Stomach smooth muscle (tissue), 2 donors: ENCODE results near the gene ARRB2.

ENCODE experiments used
- H3K27ac ChIP-seq: one replicate; pipeline ENCODE4 v1.7.0; 2013; ENCODE audit warnings: mild to moderate bottlenecking, low read length, inconsistent platforms
- H3K27me3 ChIP-seq, 2 donors: one replicate each; pipeline ENCODE4 v1.7.0; 2013; ENCODE audit warnings: low read length in 2 of 2; ENCODE audit not compliant: insufficient read depth in 2 of 2, control insufficient read depth in 1 of 2
- H3K36me3 ChIP-seq, 2 donors: one replicate each; pipeline ENCODE4 v1.7.0; 2013; ENCODE audit warnings: low read length in 2 of 2; ENCODE audit not compliant: control insufficient read depth in 2 of 2, insufficient read depth in 2 of 2
- H3K4me1 ChIP-seq: one replicate; pipeline ENCODE4 v1.7.0; 2013; ENCODE audit warnings: low read length; ENCODE audit not compliant: control insufficient read depth, insufficient read depth
- H3K4me3 ChIP-seq, 2 donors: one replicate each; pipeline ENCODE4 v1.7.0; 2013; ENCODE audit warnings: low read length in 2 of 2
- H3K9ac ChIP-seq, 2 donors: one replicate each; pipeline ENCODE4 v1.7.0; 2013; ENCODE audit warnings: low read length in 2 of 2, mild to moderate bottlenecking in 1 of 2
- H3K9me3 ChIP-seq, 2 donors: one replicate each; pipeline ENCODE4 v1.7.0; 2013; ENCODE audit warnings: low read length in 2 of 2; ENCODE audit not compliant: control insufficient read depth in 2 of 2
- donor health status: healthy.
- donor health status: Pancreatic carcinoma.

The ARRB2 gene

DNA sequence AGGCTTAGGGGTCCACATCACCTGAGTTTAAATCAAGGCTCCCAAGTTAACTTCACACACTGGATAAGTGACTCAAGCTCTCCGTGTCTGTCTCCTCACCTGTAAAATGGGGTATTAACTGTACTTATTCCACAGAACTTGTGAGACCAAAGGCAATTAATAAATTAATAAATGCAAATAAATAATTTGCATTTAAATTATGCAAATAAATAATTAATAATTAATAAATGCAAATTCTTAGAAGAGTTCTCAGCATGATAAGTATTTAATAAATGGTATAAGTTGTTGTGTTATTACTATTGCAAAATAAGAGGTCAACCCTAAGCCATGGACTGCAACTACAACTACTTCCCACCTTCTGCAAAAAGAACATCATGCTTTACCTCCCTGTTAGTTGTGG is 43.0 kb downstream of the ARRB2 start:
- H3K9ac ChIP-seq, result no peak overlapping the region

DNA sequence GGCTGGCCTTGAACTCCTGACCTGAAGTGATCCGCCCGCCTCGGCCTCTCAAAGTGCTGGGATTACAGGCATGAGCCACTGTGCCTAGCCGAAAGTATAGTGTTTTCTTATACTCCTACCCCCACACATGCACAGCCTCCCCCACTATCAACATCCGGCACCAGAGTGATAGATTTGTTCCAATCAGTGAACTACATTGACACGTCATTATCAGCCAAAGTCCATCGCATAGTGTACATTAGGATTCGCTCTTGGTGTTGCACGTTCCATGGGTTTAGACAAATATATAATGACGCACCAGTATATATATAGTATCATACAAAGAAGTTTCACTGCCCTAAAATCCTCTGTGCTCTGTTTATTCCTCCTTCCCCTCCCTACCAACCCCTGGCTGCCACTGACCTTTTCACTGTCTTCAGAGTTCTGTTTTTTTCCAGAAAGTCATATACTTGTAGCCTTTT is 49.4 kb downstream of the ARRB2 start:
- Histone ChIP-seq H3K9me3 (no peaks in the 10 kb centered on the region), H3K4me3 (no peak overlapping the region), H3K27ac (no peak overlapping the region), H3K36me3 (no peaks in the 10 kb centered on the region), H3K27me3 (peaks cover 5 to 10% of the 10 kb centered on the region in 2 donors), H3K4me1 (no peaks in the 10 kb centered on the region), H3K9ac (no peak overlapping the region)

More for the DNA sequence above, 43.0 kb downstream of the ARRB2 start:
- H3K4me3 ChIP-seq, result no peak overlapping the region
- H3K9me3 ChIP-seq, result no peaks in the 10 kb centered on the region
- no peaks in the 10 kb centered on the region for H3K4me1 ChIP-seq
- H3K27ac ChIP-seq, result no peak overlapping the region
- peaks cover 16 to 19% of the 10 kb centered on the region in 2 donors for H3K27me3 ChIP-seq
- no peaks in the 10 kb centered on the region for H3K36me3 ChIP-seq

DNA sequence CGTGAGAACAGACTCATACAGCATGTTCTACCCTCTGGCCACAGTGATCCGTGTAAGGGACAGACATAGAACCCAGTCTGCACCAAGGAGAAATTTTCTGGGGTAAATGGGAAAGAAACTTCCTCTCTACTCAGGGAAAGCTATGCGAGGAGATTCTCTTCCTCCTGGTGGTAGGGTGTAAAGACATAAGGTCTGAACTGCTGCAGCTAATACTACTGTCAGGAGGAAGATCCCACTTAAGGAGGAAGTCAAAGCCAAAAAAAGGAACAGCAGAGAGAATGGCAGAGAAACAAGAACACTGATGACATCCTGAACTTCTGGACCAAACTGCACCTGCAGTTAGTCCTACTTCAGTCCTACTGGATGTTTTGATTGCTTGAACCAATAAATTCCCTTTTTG is 54.2 kb downstream of the ARRB2 start:
- Histone ChIP-seq H3K27me3 (peaks cover 0 to 5% of the 10 kb centered on the region in 2 donors), H3K9me3 (no peaks in the 10 kb centered on the region), H3K36me3 (no peaks in the 10 kb centered on the region), H3K9ac (no peak overlapping the region), H3K27ac (no peak overlapping the region), H3K4me3 (no peak overlapping the region), H3K4me1 (no peaks in the 10 kb centered on the region)

DNA sequence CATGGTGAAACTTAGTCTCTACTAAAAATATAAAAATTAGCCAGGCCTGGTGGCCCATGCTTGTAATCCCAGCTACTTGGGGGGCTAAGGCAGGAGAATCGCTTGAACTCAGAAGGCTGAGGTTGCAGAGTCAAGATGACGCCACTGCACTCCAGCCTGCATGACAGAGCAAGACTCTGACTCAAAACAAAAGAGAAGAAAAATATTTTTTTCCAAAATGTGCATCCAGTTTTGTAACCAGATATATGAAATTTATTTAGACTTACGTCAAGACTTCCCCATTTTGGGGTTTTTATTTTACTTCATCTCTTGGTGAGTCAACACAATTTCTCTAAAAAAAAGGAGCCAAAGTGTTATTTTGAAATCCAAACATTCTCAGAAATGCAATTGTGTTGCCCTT is 55.8 kb downstream of the ARRB2 start:
- H3K27ac ChIP-seq, result no peak overlapping the region
- H3K27me3 ChIP-seq, result no peaks in the 10 kb centered on the region
- H3K9ac ChIP-seq, result no peak overlapping the region
- no peaks in the 10 kb centered on the region for H3K36me3 ChIP-seq
- no peaks in the 10 kb centered on the region for H3K4me1 ChIP-seq
- no peaks in the 10 kb centered on the region for H3K9me3 ChIP-seq
- no peak overlapping the region for H3K4me3 ChIP-seq

DNA sequence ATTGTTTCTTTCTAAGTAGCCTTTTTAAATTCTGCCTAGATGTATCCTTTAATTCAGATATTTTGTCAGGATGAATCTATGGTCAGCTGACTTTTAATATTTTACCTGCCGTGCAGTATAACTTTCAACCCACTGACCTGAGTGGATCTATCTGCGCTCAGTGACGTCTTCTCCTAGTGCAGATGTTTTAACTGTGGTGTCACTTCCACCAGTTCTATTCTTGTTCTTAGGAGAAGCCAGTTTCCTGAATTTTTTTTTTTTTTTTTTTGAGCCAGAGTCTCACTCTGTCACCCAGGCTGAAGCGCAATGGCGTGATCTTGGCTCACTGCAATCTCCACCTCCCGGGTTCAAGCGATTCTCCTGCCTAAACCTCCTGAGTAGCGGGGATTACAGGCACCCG is 56.3 kb downstream of the ARRB2 start:
- no peak overlapping the region for H3K4me3 ChIP-seq
- no peaks in the 10 kb centered on the region for H3K36me3 ChIP-seq
- no peaks in the 10 kb centered on the region for H3K27me3 ChIP-seq
- H3K9me3 ChIP-seq, result no peaks in the 10 kb centered on the region
- H3K27ac ChIP-seq, result no peak overlapping the region
- no peaks in the 10 kb centered on the region for H3K4me1 ChIP-seq
- H3K9ac ChIP-seq, result no peak overlapping the region

DNA sequence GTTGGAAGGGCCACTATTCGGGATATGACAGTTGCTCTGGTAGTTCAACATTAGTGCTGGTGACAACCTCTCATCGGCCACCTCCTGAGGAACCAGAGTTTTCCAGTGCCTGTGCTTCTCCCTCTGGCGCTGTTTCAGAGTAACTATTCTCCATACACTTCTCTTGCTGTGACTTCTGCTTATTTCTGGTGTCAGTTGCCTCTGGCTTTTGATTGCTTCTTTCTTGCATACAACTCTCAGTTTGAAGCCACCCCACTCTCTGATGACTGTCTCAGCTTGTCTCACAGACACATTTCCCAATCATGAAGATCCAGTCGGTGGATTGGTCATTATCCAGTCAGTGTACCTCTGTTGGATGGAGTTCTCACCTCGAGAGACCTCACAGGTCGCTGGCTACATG is 57.9 kb downstream of the ARRB2 start:
- H3K4me3 ChIP-seq, result no peak overlapping the region
- no peaks in the 10 kb centered on the region for H3K36me3 ChIP-seq
- no peak overlapping the region for H3K9ac ChIP-seq
- peaks cover 2 to 3% of the 10 kb centered on the region in 2 donors for H3K27me3 ChIP-seq
- no peak overlapping the region for H3K27ac ChIP-seq
- H3K4me1 ChIP-seq, result no peaks in the 10 kb centered on the region
- H3K9me3 ChIP-seq, result no peaks in the 10 kb centered on the region

DNA sequence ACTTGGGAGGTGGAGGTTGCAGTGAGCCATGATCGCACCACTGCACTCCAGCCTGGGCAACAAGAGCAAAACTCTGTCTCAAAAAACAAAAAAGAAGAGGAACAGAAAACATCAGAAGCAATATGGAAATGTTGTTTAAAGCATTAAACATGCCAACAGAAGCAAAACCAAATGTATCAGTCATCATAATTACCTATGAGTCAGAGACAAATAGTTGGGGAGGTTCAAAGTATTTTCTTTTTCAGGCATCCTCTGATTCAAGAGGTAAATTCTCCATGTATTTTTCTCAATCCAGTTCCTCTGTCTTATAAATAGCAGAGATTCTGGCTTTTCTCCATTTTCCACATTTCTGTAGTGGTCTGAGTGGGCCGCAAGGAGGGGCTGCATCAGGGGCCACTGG is 59.2 kb downstream of the ARRB2 start:
- H3K27ac ChIP-seq, result no peak overlapping the region
- no peaks in the 10 kb centered on the region for H3K4me1 ChIP-seq

More for the DNA sequence above, 59.2 kb downstream of the ARRB2 start:
- no peak overlapping the region for H3K9ac ChIP-seq
- no peaks in the 10 kb centered on the region for H3K9me3 ChIP-seq
- peaks cover 2 to 3% of the 10 kb centered on the region in 2 donors for H3K27me3 ChIP-seq
- no peaks in the 10 kb centered on the region for H3K36me3 ChIP-seq
- H3K4me3 ChIP-seq, result no peak overlapping the region
